CD4-positive, alpha-beta memory T cell (primary cell): ENCODE measurements around the gene ANKIB1. TPM values are rescaled to one million over a fixed set of nuclear protein-coding genes. Genes with fewer than 3 reads are reported as not detected.

Experiments
- CTCF ChIA-PET: fragments of 350-600 bp; sonication (Branson Sonifier 250); formaldehyde crosslinking; loops from one replicate; lab custom pipeline; 2021; ENCODE audit warnings: inconsistent platforms; ENCODE audit not compliant: partially characterized antibody; lab: Charles Lee
- POLR2A ChIA-PET: fragments of 350-600 bp; sonication (Branson Sonifier 250); formaldehyde crosslinking; loops from one replicate; lab custom pipeline; 2021; ENCODE audit not compliant: partially characterized antibody; lab: Charles Lee
- DNase-seq, 5 donors: peaks; one replicate each; pipeline versions ENCODE4 v3.0.0 to v3.0.0-alpha.2; 2020 to 2022; ENCODE audit warnings: mixed read lengths in 1 of 5
- H3K27ac ChIP-seq: one replicate; pipeline ENCODE4 v1.7.0; 2013; ENCODE audit warnings: low read depth, low read length
- H3K27me3 ChIP-seq: 2 replicates; pipeline ENCODE4 v1.7.0; 2013; ENCODE audit warnings: mild to moderate bottlenecking, low read length, moderate library complexity; ENCODE audit not compliant: insufficient read depth
- H3K36me3 ChIP-seq: 2 replicates; pipeline ENCODE4 v1.7.0; 2013; ENCODE audit warnings: mild to moderate bottlenecking, low read length, moderate library complexity; ENCODE audit not compliant: insufficient read depth
- H3K4me1 ChIP-seq: 2 replicates; pipeline ENCODE4 v1.7.0; 2013; ENCODE audit warnings: mild to moderate bottlenecking, low read length, moderate library complexity; ENCODE audit not compliant: insufficient read depth
- H3K4me3 ChIP-seq, 2 donors: one replicate each; pipeline ENCODE4 v1.7.0; 2013; ENCODE audit warnings: low read length in 2 of 2, mild to moderate bottlenecking in 1 of 2
- H3K9me3 ChIP-seq, 2 donors: one replicate each; pipeline ENCODE4 v1.7.0; 2013; ENCODE audit warnings: low read length in 2 of 2, control low read depth in 1 of 2; ENCODE audit not compliant: control insufficient read depth in 1 of 2
- H3K27ac Mint-ChIP-seq, 7 donors: one replicate each; pipeline ENCODE4 v1.8.0; 2020 to 2021; ENCODE audit warnings: mixed read lengths in 7 of 7, mild to moderate bottlenecking in 6 of 7, inconsistent platforms in 3 of 7, moderate library complexity in 3 of 7
- H3K27me3 Mint-ChIP-seq, 2 donors: one replicate each; pipeline ENCODE4 v1.8.0; 2020 to 2021; ENCODE audit warnings: mixed read lengths in 2 of 2
- H3K36me3 Mint-ChIP-seq, 2 donors: one replicate each; pipeline ENCODE4 v1.8.0; 2020 to 2021; ENCODE audit warnings: mixed read lengths in 2 of 2, inconsistent platforms in 1 of 2, mild to moderate bottlenecking in 1 of 2
- H3K4me1 Mint-ChIP-seq, 4 donors: one replicate each; pipeline ENCODE4 v1.8.0; 2020 to 2021; ENCODE audit warnings: mixed read lengths in 4 of 4, mild to moderate bottlenecking in 1 of 4
- H3K4me3 Mint-ChIP-seq, 8 donors: one replicate each; pipeline ENCODE4 v1.8.0; 2020 to 2021; ENCODE audit warnings: mixed read lengths in 8 of 8, mild to moderate bottlenecking in 7 of 8, moderate library complexity in 6 of 8, inconsistent platforms in 3 of 8
- H3K9me3 Mint-ChIP-seq, 8 donors: one replicate each; pipeline ENCODE4 v1.8.0; 2020 to 2021; ENCODE audit warnings: mixed read lengths in 8 of 8, mild to moderate bottlenecking in 5 of 8, inconsistent platforms in 3 of 8, moderate library complexity in 1 of 8
- intact Hi-C: fragments of 100-400 bp; cut with micrococcal nuclease; formaldehyde crosslinking; loops from one replicate; pipeline ENCODE4 v1.15.1; 2023
- polyA plus RNA-seq, 2 donors: library from polyadenylated mRNA; unstranded; fragments of 300-500 nt; fragmentation: Illumina TruSeq; gene quantifications; one replicate each; pipeline ENCODE4 v1.2.3, GENCODE V29; 2021
- total RNA-seq, 2 experiments: library from RNA; stranded (reverse); gene quantifications; one replicate each; pipeline ENCODE4 v1.2.3, GENCODE V29; 2021

ANKIB1 gene
- total and polyA plus RNA-seq, 4 experiments from 2014 or later, result 3.7 to 78.5 (median 44.0) TPM

DNA sequence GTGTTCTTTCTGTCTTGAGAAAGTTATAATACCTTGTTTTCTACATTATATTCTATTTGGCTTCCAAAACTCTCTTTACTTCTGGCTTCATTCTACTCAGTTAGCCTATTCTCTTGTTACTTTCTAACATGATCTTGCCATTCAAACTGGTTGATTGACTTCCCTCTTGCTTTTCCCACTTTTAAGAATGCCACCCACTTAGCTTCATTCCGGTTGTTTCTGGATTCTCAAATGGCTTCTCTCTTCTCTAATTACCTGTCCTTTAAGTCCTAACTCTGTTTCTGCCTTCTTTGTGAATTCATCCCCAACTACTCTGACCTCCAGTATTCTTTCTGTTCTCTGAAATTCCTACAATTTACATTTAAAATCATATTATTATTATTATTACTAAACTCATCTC, 52.0 kb downstream of the ANKIB1 start:
- Histone ChIP-seq H3K4me3 (no peak overlapping the region), H3K9me3 (no peaks in the 10 kb centered on the region), H3K36me3 (peaks cover 5% of the 10 kb centered on the region), H3K27ac (no peak overlapping the region), H3K4me1 (no peaks in the 10 kb centered on the region), H3K27me3 (no peaks in the 10 kb centered on the region)
- Mint-ChIP-seq H3K9me3 (no peaks in the 10 kb centered on the region), H3K36me3 (peaks cover 23 to 35% of the 10 kb centered on the region in 2 donors), H3K27me3 (no peaks in the 10 kb centered on the region), H3K4me1 (peaks cover 9 to 13% (median 11%) of the 10 kb centered on the region in 4 donors), H3K27ac (peak overlapping the region in 1 of 7 donors; percentile 8), H3K4me3 (no peak overlapping the region)
- CTCF ChIA-PET, result no interaction called here
- no peak for DNase-seq
- POLR2A ChIA-PET, result no interaction called here
- intact Hi-C loops, result no loop called here

DNA sequence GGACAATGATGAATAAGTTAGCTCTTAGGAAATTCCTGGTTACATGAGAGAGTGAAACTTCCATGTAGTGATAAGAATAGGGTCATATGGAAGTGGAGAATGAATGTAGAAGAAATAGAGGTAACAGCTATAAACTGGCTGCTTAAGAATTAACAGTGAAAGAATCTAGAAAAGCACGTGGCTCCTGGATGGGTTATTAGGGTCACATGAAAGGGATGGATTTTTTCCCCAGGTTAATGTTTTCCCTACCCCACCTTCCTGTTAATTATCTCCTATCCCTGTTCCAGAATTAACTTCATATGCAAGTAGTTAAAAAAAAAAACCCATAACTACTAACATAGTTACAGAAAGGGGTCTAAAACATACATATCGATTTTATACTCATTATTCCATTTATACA, 58.0 kb downstream of the ANKIB1 start:
- H3K4me3 Mint-ChIP-seq, result peak overlapping the region in 1 of 8 donors; percentile 41
- ChIA-PET POLR2A (no interaction called here), CTCF (no interaction called here)
- H3K27me3 Mint-ChIP-seq, result no peaks in the 10 kb centered on the region
- DNase-seq, result no peak
- no peaks in the 10 kb centered on the region for H3K9me3 Mint-ChIP-seq
- H3K4me3 ChIP-seq, result no peak overlapping the region
- H3K36me3 Mint-ChIP-seq, result peaks cover 34% of the 10 kb centered on the region in 2 donors
- no peak overlapping the region for H3K27ac Mint-ChIP-seq
- H3K27ac ChIP-seq, result no peak overlapping the region
- no peaks in the 10 kb centered on the region for H3K9me3 ChIP-seq
- peaks cover 0 to 2% (median 0%) of the 10 kb centered on the region in 4 donors for H3K4me1 Mint-ChIP-seq
- intact Hi-C loops, result no loop called here
- H3K27me3 ChIP-seq, result no peaks in the 10 kb centered on the region
- H3K4me1 ChIP-seq, result no peaks in the 10 kb centered on the region
- peaks cover 4% of the 10 kb centered on the region for H3K36me3 ChIP-seq

DNA sequence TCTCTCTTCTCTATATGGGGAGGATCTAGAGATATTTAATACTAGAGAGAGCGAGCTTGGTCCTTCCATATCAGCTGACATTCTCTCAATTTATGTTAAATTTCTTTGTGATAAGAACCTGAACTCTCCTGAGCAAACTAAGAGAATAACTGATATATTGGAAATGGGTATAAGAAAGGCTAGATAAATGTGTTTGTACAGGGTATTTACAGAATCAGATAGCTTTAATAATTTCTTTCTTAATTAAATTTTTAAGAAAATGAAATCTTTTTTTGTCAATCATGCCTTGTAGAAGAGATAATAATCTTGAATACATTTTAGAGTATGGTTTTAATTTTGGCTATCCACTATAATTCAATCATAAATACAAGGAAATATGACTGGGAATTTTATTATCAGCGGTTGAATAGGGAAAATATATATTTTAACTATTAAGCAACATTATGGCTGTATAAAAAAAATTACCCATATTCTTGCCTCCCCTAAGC, 58.7 kb downstream of the ANKIB1 start:
- intact Hi-C loops, result no loop called here
- H3K36me3 Mint-ChIP-seq, result peaks cover 28 to 34% of the 10 kb centered on the region in 2 donors
- H3K4me1 Mint-ChIP-seq, result peaks cover 0 to 2% (median 0%) of the 10 kb centered on the region in 4 donors
- H3K4me3 Mint-ChIP-seq, result no peak overlapping the region
- POLR2A ChIA-PET, result no interaction called here
- DNase-seq, result no peak
- peaks cover 4% of the 10 kb centered on the region for H3K36me3 ChIP-seq
- CTCF ChIA-PET, result no interaction called here
- H3K9me3 Mint-ChIP-seq, result no peaks in the 10 kb centered on the region
- no peaks in the 10 kb centered on the region for H3K27me3 Mint-ChIP-seq
- no peak overlapping the region for H3K27ac ChIP-seq
- no peaks in the 10 kb centered on the region for H3K27me3 ChIP-seq
- H3K4me1 ChIP-seq, result no peaks in the 10 kb centered on the region
- no peak overlapping the region for H3K27ac Mint-ChIP-seq
- no peak overlapping the region for H3K4me3 ChIP-seq
- H3K9me3 ChIP-seq, result no peaks in the 10 kb centered on the region

DNA sequence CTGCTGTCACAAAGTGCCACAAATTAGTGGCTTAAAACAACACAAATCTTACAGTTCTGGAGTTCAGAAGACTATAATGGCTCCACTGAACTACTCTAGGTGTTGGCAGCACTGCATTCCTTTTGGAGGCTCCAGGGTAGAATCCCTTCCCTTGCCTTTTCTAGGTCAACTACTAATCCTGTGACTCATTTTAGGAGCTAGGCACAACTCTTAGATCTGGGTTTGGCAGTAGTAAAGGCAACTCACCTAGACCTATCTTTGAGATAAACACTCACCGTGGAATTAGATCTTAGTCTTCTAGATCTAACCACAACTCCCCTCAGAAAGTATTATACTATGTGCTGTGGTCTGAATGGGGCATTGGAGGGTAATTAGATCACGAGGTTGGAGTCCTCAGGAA, 60.4 kb downstream of the ANKIB1 start:
- H3K27me3 Mint-ChIP-seq, result no peaks in the 10 kb centered on the region
- POLR2A ChIA-PET, result no interaction called here
- intact Hi-C loops, result no loop called here
- Histone ChIP-seq H3K27me3 (no peaks in the 10 kb centered on the region), H3K4me1 (no peaks in the 10 kb centered on the region), H3K27ac (no peak overlapping the region), H3K36me3 (peaks cover 4% of the 10 kb centered on the region), H3K9me3 (no peaks in the 10 kb centered on the region), H3K4me3 (no peak overlapping the region)
- peak overlapping the region in 1 of 7 donors; percentile 46 for H3K27ac Mint-ChIP-seq
- peaks cover 0 to 2% (median 0%) of the 10 kb centered on the region in 4 donors for H3K4me1 Mint-ChIP-seq
- CTCF ChIA-PET, result no interaction called here
- H3K9me3 Mint-ChIP-seq, result no peaks in the 10 kb centered on the region
- no peak for DNase-seq
- H3K4me3 Mint-ChIP-seq, result no peak overlapping the region
- H3K36me3 Mint-ChIP-seq, result peaks cover 25 to 27% of the 10 kb centered on the region in 2 donors

DNA sequence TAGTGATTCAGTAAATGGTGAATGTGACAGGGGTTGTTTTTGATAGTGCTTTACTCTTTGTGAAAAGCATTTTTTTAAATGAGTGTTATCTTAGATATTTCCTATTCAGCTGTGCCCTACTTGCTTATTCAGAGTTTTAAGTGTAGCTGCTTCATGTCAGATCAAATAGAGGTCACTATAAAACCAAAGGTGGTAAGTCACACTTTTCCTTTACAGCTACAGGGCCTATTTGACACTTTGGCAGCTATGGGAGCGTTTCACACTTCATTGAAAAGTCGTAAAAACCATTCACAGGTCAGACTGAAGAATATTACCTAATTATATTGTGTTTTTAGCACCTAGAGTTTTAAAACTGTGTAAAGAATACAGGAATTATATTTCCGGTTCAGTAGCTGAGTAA, 67.3 kb downstream of the ANKIB1 start:
- no peak overlapping the region for H3K4me3 ChIP-seq
- no peaks in the 10 kb centered on the region for H3K4me1 ChIP-seq
- no peaks in the 10 kb centered on the region for H3K9me3 ChIP-seq
- CTCF ChIA-PET, result interaction anchor here (1.3 kb wide), 1 partner anchor 17 kb away, joined by 3 read pairs; no protein-coding TSS in a partner anchor
- no peaks in the 10 kb centered on the region for H3K36me3 ChIP-seq
- Mint-ChIP-seq H3K36me3 (peaks cover 5 to 11% of the 10 kb centered on the region in 2 donors), H3K27me3 (no peaks in the 10 kb centered on the region), H3K4me1 (no peaks in the 10 kb centered on the region), H3K9me3 (no peaks in the 10 kb centered on the region), H3K27ac (no peak overlapping the region), H3K4me3 (no peak overlapping the region)
- no peaks in the 10 kb centered on the region for H3K27me3 ChIP-seq
- POLR2A ChIA-PET, result no interaction called here
- DNase-seq, result no peak
- no peak overlapping the region for H3K27ac ChIP-seq
- intact Hi-C loops, result no loop called here

DNA sequence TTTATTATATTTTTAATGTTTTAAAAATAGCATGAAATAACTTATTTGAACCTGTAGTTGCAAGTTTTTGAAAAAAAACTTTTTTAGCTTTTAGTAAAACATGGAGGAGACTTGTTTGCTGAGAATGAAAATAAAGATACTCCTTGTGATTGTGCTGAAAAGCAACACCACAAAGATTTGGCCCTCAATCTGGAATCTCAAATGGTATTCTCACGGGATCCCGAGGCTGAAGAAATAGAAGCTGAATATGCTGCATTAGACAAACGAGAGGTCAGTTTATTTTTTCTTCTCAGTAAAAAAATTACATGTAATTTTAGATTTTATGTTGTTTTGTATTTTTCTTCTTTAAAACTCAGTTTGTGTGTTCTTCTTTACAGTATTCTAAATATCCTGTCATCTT, 73.5 kb downstream of the ANKIB1 start:
- Mint-ChIP-seq H3K4me1 (no peaks in the 10 kb centered on the region), H3K36me3 (peaks cover 12 to 19% of the 10 kb centered on the region in 2 donors), H3K9me3 (no peaks in the 10 kb centered on the region), H3K27ac (no peak overlapping the region), H3K4me3 (no peak overlapping the region), H3K27me3 (no peaks in the 10 kb centered on the region)
- ChIA-PET CTCF (no interaction called here), POLR2A (interaction anchor here (0.6 kb wide), 1 partner anchor 144 kb away, joined by 3 read pairs; no protein-coding TSS in a partner anchor)
- Histone ChIP-seq H3K9me3 (no peaks in the 10 kb centered on the region), H3K36me3 (no peaks in the 10 kb centered on the region), H3K4me3 (no peak overlapping the region), H3K27me3 (no peaks in the 10 kb centered on the region), H3K4me1 (no peaks in the 10 kb centered on the region), H3K27ac (no peak overlapping the region)
- intact Hi-C loops, result no loop called here
- DNase-seq, result no peak

DNA sequence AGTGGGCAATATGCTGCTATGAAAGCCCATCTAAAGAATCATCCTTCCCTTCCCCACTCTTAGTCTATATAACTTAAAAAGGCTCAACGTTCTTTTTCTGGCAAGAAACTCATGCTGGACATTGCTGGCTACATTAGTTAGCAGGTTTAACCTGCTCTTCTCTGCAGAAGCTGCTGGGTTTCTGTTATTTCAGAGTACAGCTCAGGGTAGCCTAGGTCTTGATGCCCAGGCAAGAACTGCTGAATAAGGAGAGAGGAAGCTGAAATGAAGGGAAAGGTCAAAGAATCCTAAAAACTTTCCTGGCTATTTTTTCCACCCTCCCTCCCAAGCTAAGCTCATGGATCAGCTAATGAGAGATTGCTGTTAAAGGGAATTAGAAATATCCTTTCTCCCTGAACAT, 79.4 kb downstream of the ANKIB1 start:
- CTCF ChIA-PET, result no interaction called here
- Mint-ChIP-seq H3K4me1 (peaks cover 0 to 5% (median 2%) of the 10 kb centered on the region in 4 donors), H3K27me3 (no peaks in the 10 kb centered on the region), H3K27ac (no peak overlapping the region), H3K4me3 (no peak overlapping the region), H3K36me3 (peaks cover 23 to 30% of the 10 kb centered on the region in 2 donors), H3K9me3 (no peaks in the 10 kb centered on the region)
- DNase-seq, result no peak
- Histone ChIP-seq H3K9me3 (no peaks in the 10 kb centered on the region), H3K4me3 (no peak overlapping the region), H3K27ac (no peak overlapping the region), H3K27me3 (no peaks in the 10 kb centered on the region), H3K4me1 (no peaks in the 10 kb centered on the region), H3K36me3 (peaks cover 3% of the 10 kb centered on the region)
- POLR2A ChIA-PET, result no interaction called here
- intact Hi-C loops, result no loop called here
